Stimulated activated CD4-positive, alpha-beta T cell treated with anti-CD3 and anti-CD28 coated beads, Interleukin-1b, Interleukin-23, amount 100 ng/mL, for 48 hours (primary cell): ENCODE measurements around the gene C14orf132.
"Not testable (repeated sequence)": the region's sequence is repeated elsewhere in the genome, so short reads cannot be mapped to it uniquely, and the experiment has no call there.

ENCODE experiments used
- DNase-seq: peaks from one replicate; pipeline ENCODE4 v3.0.0-alpha.2; 2020

C14orf132 gene

DNA sequence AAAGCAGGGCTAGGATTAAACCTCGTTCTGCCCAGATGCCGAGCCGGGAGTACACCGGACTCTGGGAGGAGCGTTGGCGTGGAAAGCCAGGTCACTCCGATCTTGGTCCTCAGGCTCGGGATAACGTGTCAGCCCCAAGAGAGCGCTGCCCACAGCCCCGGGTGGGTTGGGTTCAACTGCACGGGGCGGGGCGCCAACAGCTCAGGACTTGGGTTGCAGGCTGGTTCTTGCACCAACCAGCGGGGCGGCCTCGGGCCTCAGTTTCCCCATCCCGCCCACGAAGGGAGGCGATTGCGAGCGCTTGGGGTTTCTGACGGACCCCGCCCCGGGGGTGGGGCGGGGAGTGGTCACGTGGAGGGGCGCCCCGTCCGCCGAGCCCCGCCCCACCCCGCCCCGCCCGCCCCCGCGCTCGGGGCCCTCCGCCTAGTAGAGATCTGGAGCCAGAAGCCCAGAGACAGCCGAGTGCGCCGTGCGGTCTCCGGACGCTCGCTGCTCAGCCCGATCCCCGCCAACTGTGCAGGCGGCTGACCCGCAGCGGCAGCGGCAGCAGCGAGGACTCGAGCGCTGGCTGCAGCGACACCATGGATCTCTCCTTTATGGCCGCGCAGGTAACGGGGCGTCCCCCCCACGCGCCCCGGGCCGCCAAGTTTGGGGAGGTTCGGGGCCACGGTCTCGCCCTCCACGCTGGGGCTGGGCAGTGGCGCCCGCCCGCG, at the start of gene C14orf132:
C14orf132 (plus strand) TSS at position 443 of the 713 bp plus-strand sequence; CDS start at position 582, 139 bp downstream.
- DNase-seq, result peak; percentile 53

DNA sequence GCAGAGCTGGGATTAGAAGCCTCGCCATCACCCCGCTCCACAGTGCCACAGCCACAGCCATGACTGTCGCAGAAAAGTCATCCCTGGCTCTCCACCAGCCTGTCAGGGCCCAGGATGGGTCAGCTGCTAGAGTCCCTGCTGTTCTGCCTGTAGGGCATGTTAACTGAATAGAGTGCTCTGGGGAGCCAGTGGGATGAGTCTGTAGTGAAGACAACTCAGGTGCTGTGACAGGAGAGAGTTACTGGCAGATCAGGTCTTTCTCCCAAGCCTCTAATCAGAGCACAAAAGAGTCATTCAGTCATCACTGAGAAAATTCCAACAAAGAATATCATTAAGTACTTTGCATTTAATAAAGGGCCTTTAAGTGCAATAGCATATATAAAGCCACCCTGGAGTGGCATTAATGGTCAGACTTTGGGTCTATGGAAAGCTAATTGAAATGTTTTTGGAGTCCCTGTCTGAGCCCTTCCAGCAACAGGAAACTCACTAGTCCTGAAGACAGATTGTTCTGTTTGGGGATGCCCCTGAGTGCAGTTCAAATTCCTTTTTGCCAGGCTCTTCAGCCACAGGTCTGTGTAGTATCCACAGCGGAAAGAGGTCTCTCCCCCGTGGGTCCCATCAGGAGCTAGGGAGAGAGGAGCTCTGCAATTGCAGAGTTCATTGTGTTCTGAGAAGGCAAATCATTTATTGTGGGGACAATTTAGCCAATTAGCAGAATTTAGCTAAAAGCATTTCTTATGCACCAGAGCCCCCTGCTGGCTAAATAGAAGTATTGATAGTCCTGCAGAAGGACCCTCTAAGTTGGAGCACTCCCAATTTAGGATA, 45.2 kb upstream of the C14orf132 start:
- DNase-seq, result no peak

DNA sequence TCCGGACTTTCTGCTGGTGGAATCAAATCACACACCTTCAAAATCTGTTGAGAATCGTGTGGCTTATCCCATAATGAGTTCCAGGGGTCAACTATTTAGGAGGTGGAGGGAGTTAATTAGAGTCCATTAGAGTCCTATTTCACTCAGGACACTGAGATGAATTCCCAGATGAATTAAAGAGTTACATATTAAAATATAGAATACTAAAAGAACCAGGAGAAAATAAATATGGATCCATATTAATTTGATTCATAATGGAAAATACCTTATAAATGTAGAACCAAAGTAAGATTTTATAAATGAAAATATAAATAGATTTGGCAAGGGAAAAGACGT, 44.6 kb upstream of the C14orf132 start:
- DNase-seq, result no peak

DNA sequence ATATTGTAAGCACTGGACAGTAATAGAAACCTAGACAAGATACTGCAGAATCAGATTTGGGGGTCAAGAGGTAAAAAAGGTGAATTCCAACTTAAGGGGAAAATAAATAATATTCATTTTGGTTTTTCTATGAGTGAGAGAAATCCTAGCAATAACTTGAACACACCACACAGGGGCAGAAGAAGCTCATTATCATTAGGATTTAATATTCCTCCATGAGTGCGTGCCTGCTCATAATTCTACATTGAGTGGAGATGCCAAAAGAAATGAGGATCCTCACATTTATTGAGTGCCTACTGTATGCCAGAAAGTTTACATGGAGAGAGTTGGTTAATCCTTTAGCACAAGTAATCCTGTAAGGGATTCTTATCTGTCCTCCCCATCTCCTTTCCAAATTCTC, 40.5 kb upstream of the C14orf132 start:
- no peak for DNase-seq

DNA sequence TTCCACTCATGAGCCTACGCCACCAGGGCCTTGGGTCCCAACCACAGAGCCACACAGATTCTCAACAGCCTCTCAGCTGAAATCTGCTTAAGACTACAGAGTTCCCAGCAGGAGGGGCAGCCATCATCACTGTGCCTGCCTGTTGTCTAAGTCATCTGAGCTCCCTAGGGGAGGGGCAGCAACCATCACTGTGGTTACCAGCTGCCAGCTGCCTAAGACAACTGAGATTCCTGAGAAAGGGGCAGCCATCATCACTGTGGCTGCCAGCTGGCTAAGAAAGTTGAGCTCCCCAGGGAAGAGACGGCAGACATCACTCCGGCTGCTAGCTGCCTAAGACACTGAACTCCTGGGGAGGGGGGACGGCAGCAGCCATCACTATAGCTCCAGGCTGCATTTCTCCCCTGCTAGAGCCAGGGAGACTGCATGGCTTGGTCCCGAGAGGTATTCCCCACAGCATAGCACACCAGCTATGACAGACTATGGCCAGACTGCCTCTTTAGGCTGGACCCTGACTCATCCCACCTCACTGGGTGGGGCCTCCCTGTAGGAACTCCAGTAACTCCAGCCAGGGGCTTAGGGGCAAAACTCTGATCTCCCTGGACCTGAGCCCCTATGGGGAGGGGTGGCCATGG, 37.2 kb upstream of the C14orf132 start:
- no peak for DNase-seq

DNA sequence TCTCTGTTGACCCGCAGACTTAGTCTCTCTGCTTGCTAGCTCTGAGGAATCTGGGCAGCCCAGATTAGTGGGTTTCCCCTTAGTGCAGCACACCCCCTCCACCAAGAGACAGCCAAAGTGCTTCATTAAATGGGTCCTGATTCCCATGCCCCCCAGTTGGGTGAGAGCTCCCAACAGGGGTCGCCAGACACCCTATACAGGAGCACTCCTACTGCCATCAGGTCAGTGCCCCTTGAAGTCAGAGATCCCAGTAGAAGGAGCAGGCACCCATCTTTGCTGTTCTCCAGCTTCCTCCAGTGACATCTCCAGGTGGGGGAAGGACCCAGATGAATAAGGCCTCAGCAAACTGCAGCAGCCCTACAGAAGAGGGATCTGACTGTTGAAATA, 36.7 kb upstream of the C14orf132 start:
- no peak for DNase-seq

DNA sequence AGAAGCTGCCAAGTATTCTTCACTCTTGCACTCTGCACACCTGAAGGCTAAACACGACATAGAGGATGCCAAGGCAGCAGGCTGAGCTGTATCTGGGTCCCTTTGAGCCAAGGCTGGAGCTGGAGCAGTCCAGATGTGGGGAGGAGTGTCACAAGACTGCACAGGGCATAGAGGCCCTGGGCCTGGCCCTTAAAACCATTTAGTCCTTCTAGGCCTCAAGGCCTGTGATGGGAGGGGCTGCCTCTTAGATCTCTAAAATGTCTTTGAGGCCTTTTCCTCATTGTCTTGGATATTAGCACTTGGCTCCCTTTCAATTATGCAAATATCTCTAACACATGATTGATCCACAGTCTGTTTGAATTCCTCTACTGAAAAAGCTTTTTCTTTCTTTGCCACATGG, 28.0 kb upstream of the C14orf132 start:
- DNase-seq, result no peak

DNA sequence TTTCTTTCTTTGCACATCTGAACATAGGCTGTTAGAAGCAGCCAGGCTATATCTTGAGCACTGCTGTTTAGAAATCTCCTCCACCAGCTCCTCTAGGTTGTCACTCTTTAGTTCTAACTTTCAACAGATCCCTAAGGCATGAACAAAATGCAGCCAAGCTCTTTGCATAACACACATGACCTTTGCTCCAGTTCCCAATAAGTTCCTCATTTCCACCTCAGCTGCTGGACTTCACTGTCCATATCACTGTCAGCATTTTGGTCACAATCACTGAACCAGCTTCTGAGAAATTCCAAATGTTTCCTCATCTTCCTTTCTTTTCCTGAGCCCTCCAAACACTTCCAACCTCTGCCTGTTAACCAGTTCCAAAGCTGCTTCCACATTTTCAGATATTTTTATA, 27.6 kb upstream of the C14orf132 start:
- no peak for DNase-seq

DNA sequence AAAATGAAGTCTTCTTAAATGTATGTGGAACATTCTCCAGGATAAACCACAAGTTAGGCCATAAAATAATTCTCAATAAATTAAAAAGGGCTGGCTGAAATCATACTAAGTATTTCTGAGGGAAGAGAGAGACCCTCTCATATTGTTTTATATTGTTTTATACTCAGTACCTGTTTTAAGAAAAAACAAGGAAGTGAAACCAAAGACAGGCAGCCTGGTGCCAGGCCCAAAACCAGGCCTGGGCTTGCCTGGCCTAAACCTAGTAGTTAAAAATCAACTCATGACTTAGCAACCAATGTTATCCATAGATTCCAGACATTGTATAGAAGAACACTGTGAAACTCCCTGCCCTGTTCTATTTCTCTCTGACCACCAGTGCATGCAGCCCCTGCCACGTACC, 26.4 kb upstream of the C14orf132 start:
- DNase-seq, result not testable (repeated sequence)

DNA sequence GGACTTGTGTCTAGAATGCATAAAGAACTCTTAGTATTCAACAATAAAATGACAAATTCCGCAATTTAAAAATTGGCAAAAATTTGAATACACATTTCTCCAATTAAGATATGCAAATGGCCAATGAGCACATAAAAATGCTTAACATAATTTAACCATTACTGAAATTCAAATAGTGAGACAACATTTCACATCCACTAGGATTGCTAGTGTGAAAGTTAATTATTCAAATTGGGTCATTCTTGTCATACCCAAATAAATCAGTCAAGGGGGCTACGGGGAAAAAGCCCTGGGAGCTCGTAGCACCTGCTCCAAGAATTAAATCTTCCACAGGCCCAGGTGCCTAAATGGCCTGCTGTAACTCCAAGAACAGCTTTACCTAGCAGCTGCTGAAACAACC, 25.0 kb upstream of the C14orf132 start:
- DNase-seq, result no peak

DNA sequence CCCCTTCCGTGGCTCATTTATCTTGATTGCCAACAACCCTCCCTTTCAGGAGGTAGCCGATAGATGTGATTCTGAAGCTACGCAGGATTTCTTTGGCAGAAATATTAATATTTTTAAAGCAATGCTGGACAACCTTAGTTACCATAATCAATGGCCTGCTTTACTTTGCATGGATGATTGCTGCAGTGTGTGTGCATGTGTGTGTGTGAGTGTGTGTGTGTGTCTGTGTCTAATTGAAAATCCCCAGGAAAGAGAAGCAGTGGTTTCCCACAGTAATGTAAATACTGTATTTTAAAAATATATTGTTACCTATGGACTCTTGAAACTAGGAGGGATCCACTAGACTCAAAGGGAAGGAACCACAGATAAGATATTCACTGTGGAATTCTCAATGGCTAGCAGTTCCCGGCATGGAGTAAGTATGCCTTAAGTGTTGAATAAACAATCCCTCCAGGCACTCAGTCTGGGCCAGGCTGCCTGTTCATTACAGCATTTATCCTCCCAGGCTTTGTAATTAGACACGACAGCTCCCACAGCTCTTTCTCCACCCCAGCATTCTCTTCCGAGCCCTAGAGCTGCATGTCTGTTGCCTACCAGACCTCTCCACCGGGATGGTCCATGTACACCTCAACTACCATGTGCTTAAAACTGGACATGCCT, 22.5 kb upstream of the C14orf132 start:
- no peak for DNase-seq

DNA sequence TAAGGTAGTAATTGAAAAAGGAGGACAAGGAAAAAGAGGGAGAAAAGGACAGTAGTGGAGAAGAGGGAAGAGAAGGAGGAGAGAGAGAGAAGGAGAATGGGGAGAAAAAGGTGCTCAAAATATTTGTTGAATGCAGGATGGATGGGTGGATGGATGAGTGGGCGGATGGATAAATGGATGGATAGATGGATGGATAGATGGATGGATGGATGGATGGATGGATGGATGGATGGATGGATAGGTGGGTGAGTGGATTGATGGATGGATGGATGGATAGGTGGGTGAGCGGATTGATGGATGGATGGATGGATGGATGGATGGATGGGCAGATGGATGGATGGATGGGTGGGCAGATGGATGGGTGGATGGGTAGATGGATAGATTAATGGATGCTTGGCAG, 21.3 kb upstream of the C14orf132 start:
- DNase-seq, result no peak

DNA sequence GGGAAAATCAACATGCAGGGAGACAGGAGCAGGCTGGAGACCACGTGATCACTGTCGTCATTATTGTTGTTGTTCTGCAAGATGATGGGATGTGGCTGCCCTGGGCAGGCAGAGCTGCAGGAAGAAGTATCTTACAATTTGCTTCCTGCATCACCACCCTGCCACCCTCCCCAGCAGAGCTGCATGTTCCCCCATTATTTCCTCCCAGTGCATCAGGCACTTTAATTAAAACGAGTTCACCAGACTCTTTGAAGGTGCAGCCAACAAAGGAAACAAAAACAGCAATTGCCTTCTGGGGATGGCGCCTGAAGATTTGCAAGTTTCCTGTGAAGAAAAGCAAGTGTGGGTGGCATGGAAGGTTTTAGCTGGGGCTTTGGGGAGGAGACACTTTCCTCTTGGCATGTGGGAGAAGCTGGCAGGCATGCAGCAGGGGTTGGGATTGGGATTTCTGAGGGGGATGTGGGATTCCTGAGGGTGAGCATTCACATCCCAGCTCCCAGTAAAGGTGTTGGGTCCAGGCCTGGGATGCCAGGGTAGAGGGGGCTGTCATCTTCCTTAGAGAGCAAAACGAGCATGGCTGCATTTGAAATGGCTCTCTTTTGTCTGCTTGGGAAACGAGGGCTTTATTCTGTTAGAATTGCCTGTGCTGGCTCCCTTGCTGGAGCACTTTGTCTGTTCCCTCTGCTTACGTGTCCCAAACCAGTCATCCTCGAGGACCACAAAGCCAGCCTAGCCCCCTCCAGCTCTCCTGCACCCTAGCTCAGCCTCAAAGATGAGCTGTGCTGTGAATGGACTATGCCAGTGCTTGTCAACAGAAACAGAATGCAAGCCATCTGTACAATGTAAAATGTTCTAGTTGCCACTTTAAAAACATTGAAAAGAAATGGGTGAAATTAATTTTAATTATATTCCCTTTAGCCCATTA, 11.5 kb upstream of the C14orf132 start:
- DNase-seq, result no peak

DNA sequence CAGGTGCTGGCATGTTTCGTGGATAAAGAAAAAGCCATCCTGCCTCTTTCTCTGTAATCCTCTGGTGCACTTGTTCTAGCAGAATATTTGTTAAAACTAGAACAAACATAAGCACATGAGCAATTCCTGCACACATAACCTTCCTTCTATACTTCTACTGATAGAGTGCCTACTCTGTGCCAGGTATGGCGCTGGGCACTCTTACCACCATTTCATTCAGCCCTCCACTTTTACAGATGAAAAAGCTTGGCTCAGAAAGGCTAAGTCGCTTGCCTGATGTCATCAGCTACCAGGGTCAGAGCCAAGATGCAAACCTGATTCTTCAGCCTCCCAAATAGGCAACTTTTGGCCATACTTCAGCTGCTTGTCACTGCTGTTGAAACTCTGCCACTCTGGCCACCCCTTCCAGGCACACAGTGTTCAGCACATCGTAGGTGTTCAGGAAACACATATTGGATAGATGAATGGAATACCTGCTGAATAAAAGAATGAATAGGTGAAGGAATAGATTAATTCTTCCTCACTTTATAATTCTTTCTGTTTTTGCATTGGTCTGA, 10.0 kb upstream of the C14orf132 start:
- DNase-seq, result no peak

DNA sequence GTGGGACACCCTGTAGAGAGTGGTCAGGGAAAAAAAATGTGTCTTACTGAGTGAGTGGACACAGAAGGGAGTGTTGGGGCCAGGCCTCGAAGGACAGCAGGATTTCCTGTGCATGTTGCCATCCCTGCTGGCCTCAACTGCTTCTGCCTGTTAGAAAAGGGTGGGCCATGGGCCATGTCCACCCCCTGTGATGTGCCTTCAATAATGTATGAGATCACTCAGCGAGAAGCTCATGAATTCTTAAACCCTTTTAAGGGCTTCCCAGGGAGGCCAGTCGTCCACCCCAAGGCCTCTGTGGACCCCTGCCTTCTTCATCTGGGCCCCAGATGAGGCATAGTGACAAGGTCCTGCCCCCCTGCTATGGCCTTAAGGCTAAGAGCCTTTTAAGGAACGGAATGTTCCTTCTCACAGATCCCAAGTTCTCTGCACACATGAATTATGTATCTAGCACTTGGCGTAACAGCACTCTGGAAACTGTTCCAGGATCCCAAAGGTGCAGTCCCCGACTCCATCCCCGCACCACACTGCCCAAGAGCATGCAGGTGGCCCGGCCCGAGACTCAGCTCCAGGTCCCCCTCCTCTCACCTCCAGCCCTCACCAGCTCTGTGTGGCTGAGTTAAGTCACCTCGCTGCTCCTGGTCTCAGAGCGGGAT, 8.9 kb upstream of the C14orf132 start:
- no peak for DNase-seq

DNA sequence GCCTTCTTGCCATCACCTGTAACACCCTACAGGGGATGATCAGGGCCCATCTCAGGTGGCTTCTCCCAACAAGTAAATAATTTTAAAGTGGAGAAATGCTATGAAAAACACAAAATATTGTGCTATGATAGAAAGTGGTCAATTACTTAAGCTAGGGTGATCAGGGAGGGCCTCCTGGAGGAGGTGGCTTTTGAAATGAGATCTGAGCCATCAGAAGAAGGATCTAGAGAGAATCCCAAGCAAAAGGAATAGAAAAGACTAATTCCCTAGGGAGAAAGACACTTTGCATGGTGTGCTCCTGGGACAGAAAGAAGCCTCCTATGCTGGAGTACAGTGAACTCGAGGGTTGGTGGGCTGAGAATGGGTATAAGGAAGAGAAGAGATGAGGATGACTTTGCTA, 7.5 kb upstream of the C14orf132 start:
- DNase-seq, result no peak

DNA sequence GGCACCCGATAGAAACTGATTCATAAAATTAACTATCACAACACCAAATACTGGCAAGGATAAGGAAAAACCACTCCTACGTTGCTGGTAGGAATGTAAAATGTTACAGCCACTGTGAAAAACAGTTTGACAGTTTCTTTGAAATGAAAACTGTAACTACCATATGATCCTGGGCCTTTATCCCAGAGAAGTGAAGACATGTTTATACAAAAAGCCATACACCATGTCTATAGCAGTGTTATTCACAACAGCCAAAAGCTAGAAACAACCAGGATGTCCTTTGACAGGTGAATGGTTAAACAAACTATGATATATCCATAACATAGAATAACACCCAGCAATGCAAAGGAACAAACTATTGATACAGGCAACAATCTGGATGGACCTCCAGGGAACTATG, 3.7 kb upstream of the C14orf132 start:
- DNase-seq, result no peak

DNA sequence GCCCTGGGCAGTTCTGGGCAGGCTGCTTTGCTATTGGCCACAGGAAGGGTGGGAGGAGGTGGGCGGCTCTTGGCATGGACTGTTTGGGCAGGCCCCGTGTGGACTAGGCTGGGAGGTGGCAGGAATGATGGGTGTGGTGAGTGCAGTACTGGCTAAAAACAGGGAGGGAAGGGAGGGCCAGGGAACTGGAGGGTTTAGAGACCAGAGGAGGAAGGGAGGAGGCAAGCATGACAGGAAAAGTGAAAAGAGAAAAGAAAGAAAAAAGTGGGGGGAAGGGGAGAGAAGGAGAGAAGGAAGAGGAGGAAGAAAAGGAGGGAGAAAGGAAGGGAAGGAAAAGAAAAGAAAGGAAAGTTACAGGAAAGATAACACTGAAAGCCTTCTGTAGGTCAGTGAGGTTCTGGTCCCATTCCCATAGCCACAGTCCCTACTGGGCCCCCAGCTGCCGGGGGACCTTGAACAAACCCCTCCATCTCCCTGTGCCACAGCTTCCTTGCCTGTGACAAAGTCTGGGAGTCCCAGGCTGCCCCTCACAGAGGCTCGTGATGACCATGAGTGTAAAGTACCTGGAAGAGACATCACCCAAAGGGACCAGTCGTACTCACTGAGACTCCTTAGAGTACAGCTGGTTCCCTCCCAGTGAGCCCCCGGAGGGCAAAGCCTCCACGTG, 1.1 kb upstream of the C14orf132 start:
- DNase-seq, result no peak

DNA sequence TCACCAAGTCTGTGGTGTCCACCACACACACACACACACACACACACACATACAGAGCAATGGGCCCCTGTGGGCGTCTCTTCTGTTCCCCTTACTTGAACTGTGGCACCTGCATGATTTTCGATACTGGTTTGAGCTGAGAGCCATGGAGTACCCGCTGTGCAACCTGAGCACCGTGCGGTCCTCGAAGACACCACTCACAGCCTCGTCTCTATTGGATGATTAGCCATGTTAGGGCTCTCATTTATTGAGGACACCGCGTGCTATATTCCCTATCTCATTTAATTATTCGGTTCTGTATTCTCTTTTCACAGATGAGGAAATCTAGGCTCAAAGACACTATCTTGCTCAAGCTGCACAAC, 623 bp upstream of the C14orf132 start:
- no peak for DNase-seq

DNA sequence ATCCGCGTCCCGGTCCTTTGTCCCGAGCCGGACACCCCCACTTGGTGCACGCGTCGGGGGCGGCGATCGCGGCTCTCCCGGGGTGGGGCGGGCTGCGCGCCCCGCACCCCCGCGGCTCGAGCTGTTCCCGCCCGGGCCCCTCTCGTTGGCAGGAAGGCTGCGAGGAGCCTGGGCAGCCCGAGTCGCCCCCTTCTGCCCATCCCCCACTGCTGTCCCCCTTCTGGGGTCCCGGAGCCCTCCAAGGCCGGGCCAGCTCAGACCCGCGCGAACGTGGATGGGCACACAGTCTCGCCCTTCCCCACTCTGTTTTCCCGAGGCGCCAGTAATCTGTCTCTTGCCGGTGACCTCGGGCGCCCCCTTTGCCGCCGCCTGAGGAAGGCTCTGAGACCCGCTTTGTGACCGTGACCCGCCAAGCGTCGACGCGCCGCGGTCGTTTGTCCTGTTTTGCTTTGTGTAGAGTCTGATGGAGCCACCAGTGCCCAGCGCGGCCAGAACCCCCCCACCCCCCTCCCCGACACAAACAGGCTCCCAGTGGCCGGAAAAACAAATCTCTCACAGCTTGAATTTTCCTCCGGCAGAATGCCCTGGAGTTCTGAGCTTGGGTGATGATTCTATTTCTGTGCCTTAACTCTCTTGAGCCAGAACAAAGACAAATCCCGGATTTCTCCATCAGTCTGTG, 610 bp downstream of the C14orf132 start:
- DNase-seq, result no peak
